HG03097 (cell line): ENCODE results near the gene MIGA2.

Experiments
- ATAC-seq: cut with Tn5 transposase; IDR thresholded peaks from one replicate; pipeline ENCODE4 v1.9.1; 2021; ENCODE audit not compliant: unreplicated experiment, low FRiP score

The MIGA2 gene

DNA sequence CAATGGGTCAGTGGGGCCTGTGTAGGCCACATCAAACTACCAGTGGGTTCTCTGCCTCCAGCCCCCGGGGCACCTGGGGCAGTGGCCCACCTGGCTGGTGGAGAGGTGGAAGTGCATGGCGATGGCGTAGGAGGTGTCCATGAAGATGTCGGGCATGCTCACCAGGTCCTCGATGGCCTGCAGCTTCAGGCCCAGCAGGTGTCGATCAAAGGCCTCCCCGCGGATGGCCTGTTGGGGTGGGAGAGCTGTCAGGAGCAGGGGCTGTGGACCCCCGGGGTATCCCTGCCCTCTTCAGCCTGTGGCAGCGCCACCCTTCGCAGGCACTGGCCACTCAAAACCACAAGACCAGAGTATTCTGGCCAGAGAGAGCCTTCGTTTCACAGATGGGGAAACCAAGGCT, 59.5 kb downstream of the MIGA2 start:
- ATAC-seq = no peak

DNA sequence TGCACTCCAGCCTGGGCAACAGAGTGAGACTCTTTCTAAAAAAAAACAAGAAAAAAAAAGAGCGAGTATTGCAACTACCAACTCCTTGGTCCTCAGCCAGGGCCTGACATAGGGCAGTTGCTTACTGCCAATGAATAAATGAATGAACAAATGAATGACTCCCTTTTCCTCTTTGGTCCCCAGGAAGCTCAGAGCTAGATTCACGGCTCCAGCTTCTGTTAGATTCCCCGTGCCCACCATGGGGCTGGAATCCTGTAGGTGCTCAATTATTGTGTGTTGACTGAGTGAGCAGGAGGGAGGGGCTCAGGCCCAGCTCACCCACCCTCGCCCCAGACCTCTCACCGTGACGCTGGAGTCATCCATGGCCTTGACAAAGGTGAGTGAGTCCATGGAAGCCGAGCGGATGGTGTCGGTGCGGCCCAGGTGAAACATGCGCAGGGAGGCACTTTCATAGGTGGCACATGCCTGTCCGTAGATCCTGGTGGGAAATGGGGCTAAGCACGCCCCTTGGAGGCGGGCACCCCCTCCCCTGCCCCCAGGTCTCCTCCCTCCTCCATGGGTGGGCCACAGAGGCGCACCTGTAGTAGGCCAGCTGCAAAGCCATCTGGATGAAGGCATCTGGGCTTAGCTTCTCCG, 61.4 kb downstream of the MIGA2 start:
- ATAC-seq = no peak

DNA sequence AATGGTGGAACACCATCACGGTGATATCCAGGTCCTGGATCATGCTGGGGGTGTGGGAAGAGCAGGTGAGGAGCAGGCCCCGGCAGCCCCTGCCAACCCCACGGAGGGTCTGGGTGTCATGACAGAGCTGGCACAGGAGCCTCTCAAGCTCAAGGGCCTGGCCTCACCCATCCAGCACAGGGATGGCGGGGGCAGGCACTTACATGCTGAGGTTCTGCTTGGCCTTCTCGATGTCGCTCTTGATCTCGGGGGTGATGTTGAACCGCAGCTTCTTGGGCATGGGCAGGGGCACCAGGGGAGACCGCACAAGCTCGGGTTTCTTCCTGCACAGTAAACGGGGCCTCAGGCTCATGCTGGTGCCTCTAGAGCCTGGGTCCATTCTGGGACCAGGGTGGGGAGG, 61.9 kb downstream of the MIGA2 start:
- no peak for ATAC-seq

DNA sequence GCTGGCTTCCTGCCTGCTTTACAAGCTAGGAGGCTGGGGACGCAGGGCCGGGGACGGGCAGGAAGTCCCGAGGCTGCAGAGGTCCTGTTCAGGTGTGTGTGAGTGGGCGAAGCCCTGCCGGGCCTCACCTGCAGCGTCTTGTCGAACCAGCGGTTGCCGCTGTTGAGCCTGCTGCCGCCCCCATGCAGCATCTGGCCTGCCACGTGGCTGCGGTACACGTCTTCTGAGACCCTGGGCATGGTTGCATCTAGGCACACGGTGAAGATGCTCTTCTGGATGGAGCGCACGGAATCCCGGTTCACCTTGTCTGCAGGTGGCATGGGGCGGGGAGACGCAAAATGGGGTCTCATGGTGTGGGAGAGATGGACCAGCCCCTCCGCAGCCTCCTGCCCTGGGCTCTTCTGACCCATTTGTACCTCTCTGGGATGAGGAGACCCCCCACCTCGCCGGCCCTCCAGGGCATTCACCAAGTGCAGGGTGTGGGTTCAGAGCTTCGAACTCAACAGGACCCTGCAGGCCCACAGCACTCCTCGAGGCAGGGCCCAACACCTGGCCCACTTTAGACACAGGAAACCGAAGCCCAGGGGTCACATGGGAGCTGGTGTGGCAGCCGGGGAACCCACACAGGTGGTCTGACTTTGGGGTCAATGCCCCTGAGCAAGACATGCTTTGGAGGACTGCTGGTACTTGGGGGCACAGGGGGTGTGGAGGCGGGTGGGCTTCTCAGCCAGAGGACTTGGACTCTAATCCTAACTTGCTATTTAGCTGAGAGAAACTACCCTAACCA, 64.2 kb downstream of the MIGA2 start:
- ATAC-seq = no peak

DNA sequence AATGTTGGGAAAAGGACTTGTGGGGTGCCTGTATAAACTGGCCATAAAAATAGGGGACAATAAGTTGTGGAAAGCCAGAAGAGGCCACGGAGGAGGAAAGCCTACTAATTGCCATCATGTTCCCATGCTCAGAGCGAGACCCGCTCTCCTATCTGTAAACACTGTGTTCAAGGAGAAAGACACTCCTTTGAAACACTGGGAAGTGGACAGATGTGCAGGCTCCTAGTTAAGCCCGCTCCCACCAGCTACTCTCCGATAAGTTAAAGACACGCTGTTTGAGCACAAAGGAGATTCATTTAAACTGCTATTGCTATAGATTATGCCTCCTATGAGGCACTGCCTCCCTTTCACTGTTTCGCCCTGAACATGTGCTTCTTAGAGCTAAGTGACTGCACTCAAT, 64.9 kb downstream of the MIGA2 start:
- no peak for ATAC-seq

DNA sequence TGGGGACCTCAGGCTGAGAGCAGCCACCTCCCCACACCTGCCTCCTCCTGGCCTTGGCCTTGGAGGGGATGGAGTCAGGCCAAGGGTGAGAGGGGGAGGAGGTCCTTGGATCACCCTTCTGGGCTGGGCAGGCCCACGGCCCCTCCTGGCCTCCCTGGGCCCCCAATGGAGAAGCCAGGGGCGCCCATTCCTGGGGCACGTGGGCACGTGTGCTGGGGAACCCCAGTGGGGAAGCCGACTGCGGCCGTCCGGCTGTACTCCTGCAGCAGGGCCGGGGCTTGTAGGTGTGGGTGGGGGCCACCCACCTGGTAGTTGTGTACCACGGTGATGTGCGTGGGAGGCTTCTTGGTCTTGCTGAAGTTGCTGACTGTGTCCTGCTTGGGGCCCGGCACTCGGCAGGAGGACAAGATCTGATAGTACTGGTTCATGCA, 65.7 kb downstream of the MIGA2 start:
- ATAC-seq = no peak

DNA sequence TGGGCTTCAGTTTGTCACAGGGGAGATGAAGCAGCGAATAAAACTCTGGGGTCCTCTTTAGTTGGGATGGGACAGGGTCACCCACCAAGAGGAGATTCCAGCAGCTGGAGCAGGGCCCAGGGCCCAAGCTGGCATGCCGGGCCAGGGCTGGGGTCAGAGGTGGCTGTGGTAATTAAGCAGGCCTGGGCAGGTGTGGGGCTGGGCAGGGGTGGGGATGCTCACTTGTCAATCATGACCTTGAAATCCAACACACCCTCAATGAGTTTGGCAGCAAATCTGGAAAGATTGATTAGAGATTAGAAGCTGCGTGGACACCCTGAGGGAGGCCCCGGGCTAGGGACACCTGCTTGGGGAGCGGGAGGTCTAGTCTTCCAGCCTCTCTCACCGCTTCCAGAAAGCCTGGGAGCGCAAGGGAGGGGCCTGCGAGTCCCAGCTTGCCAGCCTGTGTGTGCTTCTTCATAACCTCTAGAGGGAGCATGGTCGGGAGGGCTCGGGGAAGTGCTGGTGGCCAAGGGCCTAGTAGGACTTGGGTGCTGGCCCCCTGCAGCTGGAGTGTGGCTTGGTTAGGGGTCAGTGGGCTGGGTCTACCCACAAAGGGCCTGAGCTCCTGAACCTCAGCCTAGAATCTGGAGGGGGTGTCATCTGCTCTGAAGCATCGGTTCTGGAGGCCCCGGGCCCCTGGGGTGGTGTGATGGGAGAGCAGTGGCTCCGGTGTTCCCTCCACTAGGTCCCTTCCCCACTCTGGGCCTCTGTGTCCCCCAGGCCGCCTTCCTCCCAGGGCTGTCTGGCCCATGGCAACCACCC, 66.6 kb downstream of the MIGA2 start:
- no peak for ATAC-seq

DNA sequence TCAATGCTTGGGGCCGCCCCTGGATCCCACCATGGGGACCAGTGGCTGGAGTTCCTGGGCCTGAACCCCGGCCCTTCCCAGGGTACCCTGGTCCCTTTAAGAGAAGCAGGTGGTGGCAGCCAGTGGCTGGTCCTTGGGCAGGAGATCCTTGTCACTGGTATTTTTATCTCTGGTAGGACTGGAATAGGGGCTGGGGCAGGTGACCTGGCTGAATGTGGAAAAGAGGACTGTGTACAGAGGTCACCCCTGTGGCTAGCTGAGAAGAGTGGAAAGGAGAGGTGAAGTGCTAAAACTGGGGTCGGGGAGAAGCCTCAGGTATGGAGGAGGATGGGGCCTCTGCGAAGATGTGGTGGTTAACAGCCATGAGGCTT, 67.2 kb downstream of the MIGA2 start:
- no peak for ATAC-seq

DNA sequence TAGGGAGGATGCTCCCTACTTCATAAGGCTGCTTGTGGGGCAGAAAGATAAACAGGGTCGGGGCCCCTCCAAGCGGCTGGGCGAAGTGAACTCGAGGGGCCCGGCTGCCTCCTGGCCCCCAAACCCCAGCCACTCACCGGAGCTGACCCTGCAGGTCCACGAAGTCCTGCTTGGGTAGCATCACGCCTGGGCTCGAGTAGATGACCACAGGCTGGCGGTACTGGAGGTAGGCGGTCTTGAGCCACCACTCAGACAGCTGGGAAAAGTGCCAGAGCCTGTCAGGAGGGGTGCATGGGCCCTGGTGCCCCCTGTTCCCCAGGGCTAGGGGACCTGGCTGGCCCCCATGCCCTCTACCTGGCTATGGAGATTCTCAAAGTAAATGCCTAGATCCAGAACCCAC, 67.6 kb downstream of the MIGA2 start:
- no peak for ATAC-seq

DNA sequence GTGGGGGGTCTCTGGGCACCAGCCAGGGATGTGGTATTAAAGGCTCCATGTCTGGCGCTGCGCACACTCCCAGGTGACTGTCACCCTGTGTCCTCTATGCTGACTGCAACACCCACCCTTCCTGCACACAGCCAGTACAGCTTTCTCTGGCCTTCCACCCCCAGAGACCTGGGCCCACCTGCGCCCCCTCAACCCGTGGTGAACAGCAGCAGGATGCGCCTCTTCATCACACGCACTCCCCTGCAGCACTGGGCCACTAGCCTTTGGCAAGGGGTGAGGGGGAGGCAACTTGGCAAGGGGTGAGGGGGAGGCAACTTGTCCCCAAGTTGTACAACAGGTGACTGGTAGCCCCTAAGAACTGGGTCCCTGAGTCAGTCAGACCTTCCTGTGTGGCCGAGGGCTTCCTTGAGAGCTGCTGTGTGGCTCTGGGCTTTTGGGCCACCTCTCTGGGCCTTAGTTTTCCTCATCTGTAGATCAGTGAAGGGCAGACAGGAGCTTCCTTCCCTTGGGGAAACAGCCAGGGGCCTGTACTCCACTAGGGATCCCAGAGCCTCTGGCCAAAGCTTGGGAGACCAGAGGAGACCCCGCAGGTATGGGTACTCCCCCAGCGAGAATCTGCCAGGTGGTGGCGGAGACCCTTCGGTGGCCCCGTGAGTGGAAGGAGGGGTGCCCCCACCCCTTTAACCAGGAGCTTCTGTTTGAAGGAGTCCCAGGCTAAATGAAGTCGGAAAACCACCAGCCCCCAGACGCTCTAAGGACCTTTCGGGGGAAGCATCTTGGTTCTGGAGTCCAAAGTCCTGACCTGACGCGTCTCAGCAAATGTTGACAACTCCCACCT, 69.7 kb downstream of the MIGA2 start:
- no peak for ATAC-seq

DNA sequence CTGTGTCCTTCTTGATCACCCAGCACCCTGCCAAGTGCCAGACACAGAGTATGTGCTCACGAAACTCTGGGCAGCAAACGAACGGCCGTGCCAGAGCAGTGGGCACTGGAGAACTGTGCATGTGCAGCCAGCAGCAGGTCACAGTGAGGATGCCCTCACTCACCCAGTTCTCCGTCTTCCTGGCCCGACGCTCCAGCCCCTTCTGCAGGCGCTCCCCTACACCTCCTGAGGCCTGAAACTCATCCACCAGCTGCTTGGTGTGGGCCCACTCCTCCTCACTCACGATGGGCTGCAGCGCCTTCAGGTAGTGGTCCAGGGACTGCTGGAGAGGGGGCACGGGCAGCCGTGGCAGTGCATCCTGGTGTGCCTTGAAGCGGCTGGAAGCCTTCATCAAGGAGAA, 71.2 kb downstream of the MIGA2 start:
- ATAC-seq = no peak

DNA sequence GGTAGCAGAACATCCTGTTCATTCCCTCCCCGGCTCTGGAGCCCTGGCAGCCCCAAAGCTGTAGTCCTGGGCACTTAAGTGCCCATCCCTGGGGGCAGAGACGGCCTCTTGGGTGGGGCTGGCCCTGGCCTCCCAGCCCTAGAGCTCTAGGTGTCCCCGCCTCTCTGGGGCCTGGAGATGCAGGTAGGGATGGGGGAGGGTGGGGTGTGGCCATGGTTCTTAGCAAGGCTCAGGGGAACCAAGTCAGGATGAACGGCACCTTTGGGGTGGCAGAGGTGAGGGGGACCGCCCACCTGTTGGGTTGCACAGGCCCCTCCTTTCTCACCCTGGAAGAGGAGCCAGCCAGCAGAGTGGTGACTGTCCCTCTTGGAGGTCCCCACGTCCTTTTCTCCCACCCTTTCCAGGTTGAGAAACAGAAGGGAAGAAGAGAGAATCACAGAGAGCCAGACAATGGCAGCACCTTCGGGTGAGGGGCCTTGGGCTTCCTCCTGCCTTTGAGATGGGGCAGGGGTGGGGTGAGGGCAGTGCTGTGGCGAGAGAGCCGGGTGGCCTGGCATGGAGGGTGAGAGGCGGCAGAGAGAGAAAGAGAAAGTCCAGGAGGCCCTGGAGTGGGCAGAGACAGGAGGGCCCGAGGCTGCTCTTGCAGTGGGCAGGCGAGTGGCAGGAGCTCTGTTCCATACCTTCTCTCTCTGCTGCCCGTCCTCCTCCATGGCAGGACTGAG, 71.8 kb downstream of the MIGA2 start:
- ATAC-seq = no peak

DNA sequence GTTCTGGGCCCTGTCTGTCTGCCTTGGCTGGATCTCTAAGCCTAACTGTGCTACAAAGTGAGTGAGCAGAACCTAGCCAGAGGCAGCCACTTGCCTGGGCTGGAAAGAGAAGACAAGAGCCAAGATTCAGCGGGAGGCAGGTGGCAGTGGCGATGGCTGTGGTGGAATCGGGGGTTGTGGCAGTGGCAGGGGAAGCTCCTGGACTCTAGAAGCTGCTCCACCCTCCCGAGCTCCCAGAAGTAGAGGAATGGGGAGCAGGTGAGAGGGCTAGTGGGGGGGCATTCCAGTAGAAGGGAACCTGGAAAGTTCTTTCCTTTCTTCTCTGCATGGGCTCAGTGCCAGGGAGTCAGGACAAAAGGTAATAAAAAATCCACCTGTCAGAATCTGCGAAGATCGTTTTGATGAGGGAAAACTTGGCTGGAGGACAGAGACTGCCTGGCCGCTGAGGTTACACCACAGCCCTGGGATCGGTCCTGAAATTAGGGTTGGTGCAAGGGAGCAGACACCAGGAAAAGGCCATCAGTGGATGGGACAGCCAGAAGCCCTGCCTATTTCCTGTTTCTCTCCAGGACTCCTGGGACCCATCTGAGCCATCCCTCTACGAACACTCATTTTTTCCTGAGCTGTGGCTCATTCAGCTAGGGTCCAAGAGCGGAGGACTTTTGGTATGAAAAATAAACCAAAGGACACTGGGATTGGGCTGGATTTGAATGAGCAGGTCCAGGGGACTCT, 72.5 kb downstream of the MIGA2 start:
- ATAC-seq = no peak

DNA sequence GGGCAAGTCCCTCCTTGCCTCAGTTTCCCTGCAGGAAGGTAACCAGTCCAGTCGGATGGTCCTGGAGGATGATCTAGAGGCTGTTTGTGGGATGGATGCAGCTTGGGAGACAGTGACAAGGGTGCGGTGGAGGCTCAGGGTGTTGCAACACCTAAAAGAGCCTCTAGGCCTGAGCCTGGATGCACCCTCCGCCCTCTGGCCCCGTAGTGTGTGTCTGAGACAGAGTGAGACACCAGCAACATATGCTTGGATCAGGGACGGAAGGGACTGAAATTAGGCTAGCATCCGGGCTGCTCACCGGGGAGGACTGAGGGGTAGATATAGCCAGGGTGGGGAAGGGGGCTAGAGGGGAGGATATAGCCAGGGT, 73.1 kb downstream of the MIGA2 start:
- no peak for ATAC-seq

DNA sequence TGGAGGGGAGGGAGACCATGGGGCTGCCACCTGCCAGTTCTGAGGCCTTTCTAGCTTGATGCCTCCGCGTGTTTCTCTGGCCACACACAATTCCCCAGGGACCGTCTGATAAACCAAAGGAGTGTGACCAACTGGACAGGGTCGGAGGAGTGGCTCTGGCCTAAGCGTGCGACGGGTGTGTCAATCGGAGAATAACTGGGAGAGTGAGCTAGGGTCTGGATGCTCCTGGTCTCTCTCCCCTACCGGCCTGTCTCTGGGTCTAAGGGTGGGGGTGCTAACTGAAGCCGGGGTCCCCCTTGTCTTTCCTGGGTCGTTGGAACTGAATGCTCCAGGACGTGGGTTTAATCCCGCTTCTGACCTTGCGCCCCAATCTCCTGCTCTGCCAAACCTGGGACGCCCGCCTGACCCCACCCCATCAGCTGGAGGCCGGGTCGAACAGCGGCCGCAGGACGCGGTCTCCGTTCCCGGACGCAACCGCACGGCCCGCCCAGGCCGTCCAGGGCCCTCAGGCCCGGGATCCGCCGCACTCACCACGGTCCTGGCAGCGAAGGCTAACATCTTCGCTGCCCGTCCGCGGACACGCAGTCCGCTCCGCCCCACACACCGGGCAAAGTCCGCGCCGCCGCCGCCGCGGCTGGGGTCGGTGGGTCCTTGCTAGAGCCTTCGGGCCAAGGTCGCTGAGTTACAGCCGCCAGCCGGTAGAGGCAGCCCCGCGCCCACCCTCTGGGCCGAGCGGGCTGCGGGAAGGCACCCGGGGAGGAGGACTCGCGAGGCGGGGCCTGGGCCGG, 73.7 kb downstream of the MIGA2 start:
- peak; percentile 39 for ATAC-seq

DNA sequence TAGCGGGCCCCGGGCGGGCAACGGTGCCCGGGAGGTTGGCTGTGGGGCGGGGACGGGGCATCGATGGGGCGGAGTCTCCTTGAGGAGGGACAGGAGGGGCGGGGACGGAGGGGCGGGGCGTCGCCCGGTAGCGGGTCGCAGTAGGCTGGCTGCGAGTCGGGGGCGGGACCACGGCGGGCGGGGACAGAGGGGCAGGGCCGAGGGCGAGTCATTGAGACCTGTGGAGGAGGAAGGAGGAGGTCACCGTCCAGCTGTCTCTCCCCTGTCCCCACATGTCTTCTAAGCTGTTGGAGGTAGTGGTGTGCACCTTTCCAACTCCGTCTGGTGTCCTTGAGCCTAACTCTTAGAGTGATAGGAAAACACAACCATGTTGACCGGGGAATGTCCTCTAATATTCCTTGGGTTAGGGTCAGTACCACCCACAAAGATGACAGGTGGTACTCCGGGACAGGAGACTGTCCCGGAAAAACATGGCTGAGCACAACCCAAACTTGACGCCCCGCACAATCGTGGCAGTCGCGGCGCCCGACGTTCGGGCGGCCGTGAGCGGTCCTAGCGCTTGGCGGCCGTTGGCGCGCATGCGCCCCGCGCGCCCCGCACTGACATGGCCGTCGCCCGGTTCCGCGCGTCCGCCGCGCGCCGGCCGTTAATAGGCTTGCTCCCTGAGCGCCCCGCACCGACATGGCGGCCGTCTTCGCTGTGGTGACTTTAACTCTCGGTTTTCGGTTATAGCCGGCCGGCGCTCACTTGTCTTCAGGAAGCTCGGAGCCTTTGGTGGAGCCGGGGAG, 74.5 kb downstream of the MIGA2 start, which contains the start of the genes CRAT and PTPA:
TSS of gene CRAT (minus strand) at position 54 of the 788 bp plus-strand sequence. CDS start 284 bp downstream, outside the sequence.
TSS of gene PTPA (plus strand) at position 676 of the 788 bp plus-strand sequence. CDS start 186 bp downstream, outside the sequence.
- peak; percentile 69 for ATAC-seq

DNA sequence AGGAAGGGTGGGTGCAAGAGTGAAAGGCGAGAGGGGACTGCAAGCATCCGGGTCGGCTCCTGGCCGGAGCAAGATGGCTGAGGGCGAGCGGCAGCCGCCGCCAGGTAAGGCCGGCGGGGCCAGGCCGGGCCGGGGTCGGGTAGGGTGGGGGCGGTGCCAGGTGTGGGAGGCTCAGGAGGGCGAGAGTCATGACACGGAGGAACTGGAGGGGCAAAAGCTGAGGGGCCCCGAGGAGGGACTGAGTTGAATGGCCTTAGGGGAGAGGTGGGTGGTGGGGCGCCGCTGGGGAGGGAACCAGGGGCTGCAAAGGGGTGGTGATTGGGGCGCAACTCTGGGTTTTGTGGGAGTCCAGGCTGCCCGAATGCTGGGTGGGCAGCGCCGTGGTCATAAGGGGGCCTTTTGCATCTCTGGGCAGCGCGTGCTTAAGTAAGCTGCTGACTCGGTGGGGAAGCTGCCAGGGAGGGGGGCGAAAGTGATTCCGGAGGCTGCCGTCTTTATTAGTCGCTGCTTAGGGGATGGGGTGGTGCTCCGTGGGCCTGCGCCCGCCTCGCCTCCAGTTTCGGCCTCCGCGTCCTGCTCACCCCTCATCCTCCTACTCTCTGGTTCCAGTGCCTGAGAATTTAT, 75.2 kb downstream of the MIGA2 start:
- ATAC-seq = no peak
